VCaP (cell line): ENCODE data around the gene NR2E1.

Source experiments
- H3K27ac ChIP-seq: fragments of 450-650 bp; 2 replicates; pipeline ENCODE4 v1.5.1; 2017
- TF ChIP-seq, protein P1 (sequence below): fragments of 450-650 bp; conservative IDR thresholded peaks from 2 replicates; pipeline ENCODE4 v1.5.1; 2017; ENCODE audit warnings: mild to moderate bottlenecking, moderate library complexity

The NR2E1 gene

GRCh38 chr6:108165714-108166663 is at the start of gene NR2E1:
NR2E1 (plus strand) TSS chr6:108166022; CDS start chr6:108166766, 744 bp downstream.
- no peak within 1 kb of the TSS for H3K27ac ChIP-seq
- TF ChIP-seq, protein P1, sequence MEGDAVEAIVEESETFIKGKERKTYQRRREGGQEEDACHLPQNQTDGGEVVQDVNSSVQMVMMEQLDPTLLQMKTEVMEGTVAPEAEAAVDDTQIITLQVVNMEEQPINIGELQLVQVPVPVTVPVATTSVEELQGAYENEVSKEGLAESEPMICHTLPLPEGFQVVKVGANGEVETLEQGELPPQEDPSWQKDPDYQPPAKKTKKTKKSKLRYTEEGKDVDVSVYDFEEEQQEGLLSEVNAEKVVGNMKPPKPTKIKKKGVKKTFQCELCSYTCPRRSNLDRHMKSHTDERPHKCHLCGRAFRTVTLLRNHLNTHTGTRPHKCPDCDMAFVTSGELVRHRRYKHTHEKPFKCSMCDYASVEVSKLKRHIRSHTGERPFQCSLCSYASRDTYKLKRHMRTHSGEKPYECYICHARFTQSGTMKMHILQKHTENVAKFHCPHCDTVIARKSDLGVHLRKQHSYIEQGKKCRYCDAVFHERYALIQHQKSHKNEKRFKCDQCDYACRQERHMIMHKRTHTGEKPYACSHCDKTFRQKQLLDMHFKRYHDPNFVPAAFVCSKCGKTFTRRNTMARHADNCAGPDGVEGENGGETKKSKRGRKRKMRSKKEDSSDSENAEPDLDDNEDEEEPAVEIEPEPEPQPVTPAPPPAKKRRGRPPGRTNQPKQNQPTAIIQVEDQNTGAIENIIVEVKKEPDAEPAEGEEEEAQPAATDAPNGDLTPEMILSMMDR: no peak

GRCh38 chr6:108116546-108117426 is 49.0 kb upstream of the NR2E1 start:
- TF ChIP-seq, protein P1: no peak
- no peak overlapping the region for H3K27ac ChIP-seq

GRCh38 chr6:108117427-108118358 is 48.1 kb upstream of the NR2E1 start:
- peak overlapping the region; percentile 14; the same call in 1 of the 2 replicates for H3K27ac ChIP-seq
- TF ChIP-seq, protein P1: no peak

GRCh38 chr6:108118359-108118724 is 47.5 kb upstream of the NR2E1 start:
- TF ChIP-seq, protein P1: no peak
- H3K27ac ChIP-seq: no peak overlapping the region; the same call in 1 of the 2 replicates

GRCh38 chr6:108118810-108119768 is 46.7 kb upstream of the NR2E1 start:
- TF ChIP-seq, protein P1: no peak
- H3K27ac ChIP-seq: no peak overlapping the region

- TF ChIP-seq, protein P1: no peak
- no peak overlapping the region for H3K27ac ChIP-seq
These were observed 46.1 kb upstream of the NR2E1 start for GRCh38 chr6:108119769-108120141.
